HG03103 (cell line): ENCODE measurements around the gene C18orf63.
"Not testable (repeated sequence)": the region's sequence is repeated elsewhere in the genome, so short reads cannot be mapped to it uniquely, and the experiment has no call there.

Source experiments
- ATAC-seq: cut with Tn5 transposase; IDR thresholded peaks from one replicate; pipeline ENCODE4 v1.9.1; 2021; ENCODE audit warnings: low read depth; ENCODE audit not compliant: unreplicated experiment

The C18orf63 gene

GRCh38 chr18:74315464-74316256, at the start of gene C18orf63:
C18orf63 (plus strand) TSS chr18:74315839; CDS start chr18:74317866, 2,027 bp downstream.
- ATAC-seq: no peak

DNA sequence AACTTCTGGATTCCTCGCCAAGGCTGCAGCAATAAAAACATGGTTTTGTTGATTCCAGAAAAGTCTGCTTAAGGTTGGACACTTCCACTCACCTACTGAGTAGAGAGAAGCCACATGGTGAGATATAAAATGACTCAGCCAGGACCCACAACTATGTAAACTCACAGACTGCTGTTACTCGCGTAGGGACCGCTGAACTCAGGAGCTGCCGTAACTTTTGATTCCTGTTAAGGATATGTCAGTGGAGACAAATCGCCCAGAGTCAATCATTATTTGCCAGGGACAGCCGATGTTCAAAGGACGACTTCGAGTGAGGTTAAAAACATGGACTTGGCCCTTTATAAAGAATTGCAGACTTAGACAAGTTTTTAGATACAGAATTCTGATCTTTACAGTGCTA, 49.5 kb upstream of the C18orf63 start:
- no peak for ATAC-seq

DNA sequence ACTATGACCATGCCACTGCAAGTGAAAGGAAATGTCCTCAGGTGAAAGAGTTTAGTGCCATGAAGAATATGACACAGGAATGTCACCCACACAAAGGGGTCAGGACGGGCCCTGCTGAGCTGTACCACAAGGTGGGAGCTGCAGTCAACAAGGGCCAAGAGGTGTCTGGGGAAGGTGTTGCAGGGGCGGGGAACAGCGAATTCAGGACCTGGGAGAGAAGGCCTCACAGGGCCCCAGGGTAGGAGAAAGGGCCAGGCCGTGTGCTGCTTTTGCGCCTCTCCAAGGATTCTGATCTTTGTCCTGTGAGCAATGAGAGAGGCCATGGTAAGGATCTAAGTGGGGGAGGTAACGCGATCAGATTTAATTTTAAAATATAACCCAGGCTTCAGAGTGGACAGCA, 47.5 kb upstream of the C18orf63 start:
- ATAC-seq: no peak

DNA sequence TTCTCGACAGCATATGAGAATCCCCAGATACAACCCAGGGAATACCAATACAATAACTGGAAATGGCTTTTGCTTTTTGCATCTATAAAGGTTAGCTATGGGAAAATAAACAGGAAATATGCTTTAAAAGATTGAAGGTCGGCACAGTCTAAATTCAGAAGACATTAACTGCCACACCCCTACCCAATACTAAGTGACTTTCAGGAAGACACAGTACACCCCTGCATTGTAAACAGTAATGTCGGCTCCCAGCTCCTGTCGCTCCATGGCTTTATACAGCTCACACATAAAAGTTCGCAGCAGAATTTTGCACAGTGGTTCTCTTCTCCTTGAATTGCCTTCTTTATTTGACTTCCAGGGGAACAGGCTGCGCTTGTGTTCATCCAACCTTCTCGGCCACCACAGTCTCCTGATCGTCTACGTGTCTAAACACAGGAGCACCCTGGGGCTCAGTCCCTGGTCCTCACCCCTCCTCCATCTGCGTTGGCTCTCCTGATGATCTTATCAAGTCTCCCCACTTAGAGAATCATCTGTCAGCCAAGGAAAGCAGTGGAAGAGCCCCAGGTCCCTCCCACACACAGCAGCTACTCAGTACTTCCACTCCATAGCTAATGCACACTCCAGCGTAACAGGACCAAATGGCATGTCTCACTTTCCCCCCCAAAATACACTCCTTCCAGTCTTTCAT, 46.6 kb upstream of the C18orf63 start:
- no peak for ATAC-seq

GRCh38 chr18:74271635-74272034, 44.0 kb upstream of the C18orf63 start:
- ATAC-seq: no peak

- ATAC-seq: no peak
These were observed 42.2 kb upstream of the C18orf63 start for GRCh38 chr18:74273394-74273793.

DNA sequence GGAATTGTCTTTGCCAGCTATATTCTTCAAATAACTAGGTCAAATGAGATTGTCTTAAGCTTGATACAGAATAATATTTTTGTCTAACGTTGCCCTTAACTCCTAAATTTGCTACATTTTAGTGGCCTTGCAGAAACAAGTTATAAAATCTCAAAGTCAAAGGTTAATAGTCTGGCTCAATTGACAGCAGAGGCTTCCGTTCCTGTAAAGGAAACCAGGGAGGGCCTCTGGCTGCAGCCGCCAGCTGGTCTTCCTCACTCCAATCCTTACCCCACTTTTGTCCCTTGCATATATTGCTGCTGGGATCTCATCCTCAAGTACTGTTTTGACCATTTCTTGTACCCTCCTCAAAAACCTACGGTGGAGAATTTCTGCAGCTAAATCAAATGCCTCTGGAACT, 40.9 kb upstream of the C18orf63 start:
- no peak for ATAC-seq

DNA sequence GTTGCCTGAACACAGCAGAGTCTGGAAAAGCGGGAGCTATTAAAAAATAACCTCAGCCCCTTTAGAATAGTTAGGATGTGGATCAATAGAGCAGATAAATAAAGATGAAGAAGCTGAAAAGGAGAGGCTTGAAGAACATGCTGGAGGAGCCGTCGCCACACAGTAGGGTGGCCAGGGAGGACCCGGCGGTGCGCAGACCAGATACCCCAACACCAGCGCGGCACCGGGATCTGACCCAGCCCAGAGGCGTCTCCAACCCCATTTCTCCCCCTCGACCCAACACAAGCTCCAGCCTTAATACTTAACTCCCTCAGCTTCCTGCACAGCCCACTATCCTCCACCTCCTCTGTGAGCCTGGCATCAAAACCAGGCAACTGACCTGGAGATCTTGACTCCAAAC, 39.9 kb upstream of the C18orf63 start:
- ATAC-seq: no peak

DNA sequence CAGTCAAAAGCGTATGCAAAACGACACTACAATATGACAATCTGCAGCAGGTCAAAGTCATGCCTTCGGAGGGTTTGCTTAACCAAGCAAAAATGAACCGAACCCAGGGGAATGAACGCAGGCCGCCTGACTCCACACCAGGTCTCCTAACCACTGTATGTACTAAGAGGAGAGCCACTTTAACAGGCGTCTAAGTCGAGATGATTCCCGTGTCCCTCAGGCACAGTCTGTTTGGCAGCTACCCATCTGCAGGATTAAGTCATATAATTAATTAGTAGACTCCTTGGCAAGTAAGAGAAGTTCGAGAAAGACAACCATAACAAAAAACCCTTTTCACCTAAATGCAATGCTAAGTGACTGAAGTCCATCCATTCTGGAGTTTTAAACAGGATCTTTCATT, 39.0 kb upstream of the C18orf63 start:
- no peak for ATAC-seq

DNA sequence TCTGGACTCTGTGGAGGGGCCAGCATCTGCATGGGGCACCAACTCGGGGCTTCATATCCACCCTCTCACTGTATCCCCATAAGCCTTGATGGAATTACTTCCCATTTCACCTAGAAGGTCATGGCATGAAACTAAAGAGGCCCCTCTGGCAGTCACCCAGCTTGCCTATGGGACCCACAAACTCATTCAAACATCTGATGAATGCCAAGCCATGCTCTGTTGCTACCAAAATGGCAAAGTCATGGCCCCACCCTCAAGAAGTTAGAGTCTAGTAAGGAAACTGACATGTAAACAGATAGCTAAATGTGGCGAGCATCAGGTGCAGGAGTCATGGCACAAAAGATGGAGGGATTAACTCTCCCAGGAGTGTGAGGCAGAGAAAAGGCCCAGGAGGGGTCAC, 38.3 kb upstream of the C18orf63 start:
- no peak for ATAC-seq

- no peak for ATAC-seq
These were observed 37.6 kb upstream of the C18orf63 start for GRCh38 chr18:74278058-74278457.

- ATAC-seq: no peak
These were observed 36.7 kb upstream of the C18orf63 start for GRCh38 chr18:74278983-74279382.

DNA sequence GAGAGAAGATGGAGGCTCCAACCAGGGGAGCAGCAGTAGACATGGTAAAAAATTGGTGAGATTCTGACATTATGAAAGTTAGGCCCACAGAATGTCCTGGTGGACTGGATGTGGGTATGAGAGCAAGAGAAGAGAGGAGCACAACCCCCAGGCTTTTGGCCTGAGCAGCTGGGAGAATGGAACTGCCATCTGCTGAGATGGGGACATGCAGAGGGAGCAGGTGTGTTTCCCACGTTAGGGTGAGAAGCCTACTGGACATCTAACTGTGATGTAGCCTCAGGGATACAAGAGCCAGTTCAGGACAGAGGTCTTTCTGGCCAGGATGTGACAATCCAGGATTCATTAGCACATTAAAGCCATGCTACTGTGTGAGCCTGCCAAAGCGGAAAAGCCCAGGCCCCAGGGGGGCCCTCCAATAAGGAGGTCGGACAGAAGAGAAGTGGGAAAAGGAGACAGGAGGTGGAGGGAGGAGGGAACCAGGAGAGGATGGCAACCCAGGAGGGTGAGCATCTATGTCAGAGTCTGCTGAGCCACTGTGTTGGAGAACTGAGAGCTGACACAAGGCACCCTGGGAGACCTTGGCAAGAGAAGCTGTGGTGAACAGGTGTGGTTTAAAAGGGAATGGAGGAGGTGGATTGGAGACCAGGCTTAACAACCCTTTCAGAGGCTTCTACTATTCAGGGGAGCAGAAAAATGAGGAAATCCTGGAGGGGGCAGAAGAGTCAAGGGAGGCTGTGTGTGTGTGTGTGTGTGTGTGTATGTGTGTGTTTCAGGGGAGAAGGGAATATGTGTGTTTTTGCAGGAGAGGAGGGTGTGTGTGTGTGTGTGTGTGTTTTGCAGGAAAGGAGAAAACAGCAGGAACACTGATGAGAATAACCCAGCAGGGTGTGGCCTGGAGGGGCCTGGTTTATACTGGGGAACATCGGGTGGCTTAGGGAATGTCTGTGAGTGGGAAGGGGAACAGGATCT, 34.3 kb upstream of the C18orf63 start:
- no peak for ATAC-seq

GRCh38 chr18:74281980-74282754, 33.5 kb upstream of the C18orf63 start:
- no peak for ATAC-seq

GRCh38 chr18:74282755-74283554, 32.7 kb upstream of the C18orf63 start:
- ATAC-seq: no peak

- ATAC-seq: no peak
These were observed 32.0 kb upstream of the C18orf63 start for GRCh38 chr18:74283646-74284045.

- no peak for ATAC-seq
These were observed 31.3 kb upstream of the C18orf63 start for GRCh38 chr18:74284191-74284979.

DNA sequence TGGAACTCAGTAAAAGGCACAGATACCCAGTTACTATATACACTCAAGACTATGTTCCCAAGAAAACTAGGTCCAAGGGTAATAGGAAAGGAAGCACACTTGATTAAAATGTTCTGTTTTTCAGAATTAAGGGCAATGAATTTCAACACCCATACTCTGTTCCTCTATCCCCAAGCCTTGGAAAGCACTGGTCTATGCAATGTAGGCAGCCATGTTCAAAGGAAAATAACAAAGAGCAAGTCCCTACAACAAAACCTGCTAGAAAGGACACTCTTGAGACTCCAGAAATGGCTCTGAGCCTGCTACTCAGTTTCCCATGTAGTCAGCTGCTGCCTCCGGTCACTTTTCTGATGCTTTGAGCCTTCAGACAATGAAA, 30.7 kb upstream of the C18orf63 start:
- ATAC-seq: no peak

- ATAC-seq: not testable (repeated sequence)
These were observed 30.1 kb upstream of the C18orf63 start for GRCh38 chr18:74285583-74285982.
